ENCODE measurements around the gene SPATA13. TPM values are rescaled to one million over a fixed set of nuclear protein-coding genes. Genes with fewer than 3 reads are reported as not detected.

The SPATA13 gene
- total and polyA plus RNA-seq, 2 donors (not counting 3 experiments of a cell fraction or from before 2014, with no cell fraction given) = 6.6 to 12.9 TPM

DNA sequence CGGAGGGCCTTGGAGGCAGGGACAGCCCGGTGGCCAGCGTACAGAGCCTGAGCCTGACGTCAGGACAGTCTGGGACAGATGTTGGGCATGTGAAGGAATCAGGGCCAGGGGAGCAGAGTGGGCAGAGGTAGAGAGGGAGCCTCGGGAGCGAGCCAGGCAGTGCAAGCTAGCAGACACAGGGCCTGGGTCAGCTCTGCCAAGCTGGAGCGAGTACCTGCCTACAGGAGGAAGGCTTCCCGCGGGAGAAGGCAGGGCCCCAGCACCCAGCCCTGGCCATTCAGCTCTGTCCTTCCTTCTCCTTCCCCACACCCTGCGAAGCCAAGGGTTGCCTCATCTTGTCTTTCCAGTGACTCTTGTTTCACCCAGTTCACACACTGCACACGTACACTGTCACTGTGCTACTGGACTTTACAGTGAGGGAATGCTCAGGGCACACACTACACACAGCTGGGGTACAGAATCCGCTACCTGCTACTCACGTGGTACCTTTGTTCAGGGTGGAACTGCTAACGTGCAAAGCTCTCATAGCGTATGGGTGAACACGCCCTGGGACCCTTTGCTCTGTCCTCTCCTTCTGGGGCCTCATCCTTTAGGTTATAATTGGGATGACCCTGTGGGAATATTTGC lies 139.1 kb downstream of the SPATA13 start:
- TF ChIP-seq GATA2 (IDR thresholded peaks at IDR 0.05; ENCODE audit: insufficient read depth, insufficient read length, low read depth, low read length) (no peak), JUN (IDR thresholded peaks at IDR 0.05; ENCODE audit: borderline replicate concordance, insufficient read depth, insufficient read length, low read depth) (no peak)
- Histone ChIP-seq H3K9me3 (replicated peaks; ENCODE audit: control insufficient read depth, insufficient read depth, low read length) (no peaks in the 10 kb centered on the region), H2AFZ (ENCODE audit: low read depth, low read length) (no peak overlapping the region), H3K4me1 (ENCODE audit: control insufficient read depth, extremely low read depth, insufficient read depth, low read length) (peaks cover 2% of the 10 kb centered on the region), H3K9ac (replicated peaks; ENCODE audit: extremely low read depth, insufficient read depth, low read length) (no peak overlapping the region), H3K4me2 (ENCODE audit: insufficient read depth, low read length) (no peak overlapping the region), H3K9me1 (replicated peaks; ENCODE audit: control insufficient read depth, extremely low read depth, insufficient read depth, low read length) (no peaks in the 10 kb centered on the region), H3K27me3 (ENCODE audit: control insufficient read depth in 2 of 2, insufficient read depth in 2 of 2, low read length in 2 of 2) (no peaks in the 10 kb centered on the region), H3K36me3 (ENCODE audit: control insufficient read depth in 2 of 2, extremely low read depth in 1 of 2, insufficient read depth in 2 of 2, low read length in 2 of 2) (peaks cover 0 to 2% of the 10 kb centered on the region in 2 experiments), H3K4me3 (replicated peaks in 1 of 3; ENCODE audit: insufficient read depth in 1 of 3, low read depth in 1 of 3, low read length in 3 of 3) (no peak overlapping the region), H3K27ac (ENCODE audit: insufficient read depth, low read depth, low read length) (no peak overlapping the region), H3K79me2 (ENCODE audit: control insufficient read depth, insufficient read depth, low read length) (no peaks in the 10 kb centered on the region), H4K20me1 (replicated peaks; ENCODE audit: control insufficient read depth, extremely low read depth, insufficient read depth, low read length) (no peaks in the 10 kb centered on the region)
- intact Hi-C loops (cut with micrococcal nuclease) = no loop called here
- BruUV-seq (replicated peaks) = no TSS peak
- DNase-seq (ENCODE audit: low read depth, low spot score) (no peak), FAIRE-seq (no peak)
- ChIA-PET CTCF (no interaction called here), POLR2A (no interaction called here)
- dilution Hi-C loops (cut with MboI; ENCODE audit: extremely low pct_ligation_motif_present, low sequenced_read_pairs) = no loop called here

DNA sequence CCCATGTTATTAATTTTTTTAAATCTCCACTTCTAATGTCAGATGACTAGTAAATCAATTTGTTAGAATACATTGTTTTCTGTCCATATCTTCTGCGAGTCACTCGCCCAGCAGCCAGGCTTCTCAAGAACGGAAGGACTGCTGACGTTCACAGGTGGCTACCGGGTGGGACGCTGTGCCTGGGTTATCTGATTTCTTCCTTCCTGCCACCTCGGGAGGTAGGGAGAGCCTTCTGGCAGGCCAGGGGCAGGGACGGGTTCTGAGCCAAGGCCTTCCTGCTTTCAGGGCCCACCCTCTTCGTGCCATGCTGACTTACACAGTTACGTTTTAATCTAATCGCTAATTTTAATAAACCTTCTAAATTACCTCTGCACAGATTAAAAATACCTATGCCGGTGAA lies 140.9 kb downstream of the SPATA13 start:
- TF ChIP-seq FOS (IDR thresholded peaks at IDR 0.05; ENCODE audit: borderline replicate concordance, insufficient read depth, low read length) (no peak), POLR2A (IDR thresholded peaks at IDR 0.05; ENCODE audit: low read depth, low read length) (no peak), GATA2 (IDR thresholded peaks at IDR 0.05; ENCODE audit: insufficient read depth, insufficient read length, low read depth, low read length) (no peak), MYC (IDR thresholded peaks at IDR 0.05; ENCODE audit: low read depth, low read length) (no peak), POLR2AphosphoS5 (IDR thresholded peaks at IDR 0.05; ENCODE audit: insufficient read depth, low read depth, low read length) (no peak), JUN (IDR thresholded peaks at IDR 0.05; ENCODE audit: borderline replicate concordance, insufficient read depth, insufficient read length, low read depth) (no peak)
- intact Hi-C loops (cut with micrococcal nuclease) = no loop called here
- POLR2A ChIA-PET = no interaction called here

More for the DNA sequence above, 140.9 kb downstream of the SPATA13 start:
- Histone ChIP-seq H3K9ac (replicated peaks; ENCODE audit: extremely low read depth, insufficient read depth, low read length) (no peak overlapping the region), H3K27ac (ENCODE audit: insufficient read depth, low read depth, low read length) (no peak overlapping the region), H3K9me1 (replicated peaks; ENCODE audit: control insufficient read depth, extremely low read depth, insufficient read depth, low read length) (no peaks in the 10 kb centered on the region), H4K20me1 (replicated peaks; ENCODE audit: control insufficient read depth, extremely low read depth, insufficient read depth, low read length) (no peaks in the 10 kb centered on the region), H3K27me3 (ENCODE audit: control insufficient read depth in 2 of 2, insufficient read depth in 2 of 2, low read length in 2 of 2) (no peaks in the 10 kb centered on the region), H3K79me2 (ENCODE audit: control insufficient read depth, insufficient read depth, low read length) (no peaks in the 10 kb centered on the region), H3K4me2 (ENCODE audit: insufficient read depth, low read length) (no peak overlapping the region), H3K4me1 (ENCODE audit: control insufficient read depth, extremely low read depth, insufficient read depth, low read length) (peaks cover 2% of the 10 kb centered on the region), H3K36me3 (ENCODE audit: control insufficient read depth in 2 of 2, extremely low read depth in 1 of 2, insufficient read depth in 2 of 2, low read length in 2 of 2) (peaks cover 0 to 2% of the 10 kb centered on the region in 2 experiments), H3K4me3 (replicated peaks in 1 of 3; ENCODE audit: insufficient read depth in 1 of 3, low read depth in 1 of 3, low read length in 3 of 3) (no peak overlapping the region), H3K9me3 (replicated peaks; ENCODE audit: control insufficient read depth, insufficient read depth, low read length) (no peaks in the 10 kb centered on the region), H2AFZ (ENCODE audit: low read depth, low read length) (no peak overlapping the region)
- CTCF ChIA-PET = no interaction called here
- DNase-seq (ENCODE audit: low read depth, low spot score) = no peak
- dilution Hi-C loops (cut with MboI; ENCODE audit: extremely low pct_ligation_motif_present, low sequenced_read_pairs) = no loop called here
- no TSS peak for BruUV-seq (replicated peaks)
- FAIRE-seq = no peak

Data from endothelial cell of umbilical vein (primary cell).